ENCODE results near the gene NFIC.

- TF ChIP-seq CTCF (conservative IDR thresholded peaks at IDR 0.05; ENCODE audit: low read length), result no peak
- no peak for TF ChIP-seq EZH2phosphoT487 (IDR thresholded peaks at IDR 0.05; ENCODE audit: borderline replicate concordance, low read depth, low read length)
Measured at GRCh38 chr19:3496392-3497273, 130.2 kb downstream of the NFIC start.
